HG02763 (cell line): ENCODE data around the gene TMEM60.

ENCODE experiments used
- ATAC-seq: cut with Tn5 transposase; IDR thresholded peaks from one replicate; pipeline ENCODE4 v1.9.1; 2021; ENCODE audit warnings: mild to moderate bottlenecking, moderate library complexity; ENCODE audit not compliant: unreplicated experiment

Gene TMEM60

GRCh38 chr7:77782383-77782782 lies 15.9 kb downstream of the TMEM60 start:
- no peak for ATAC-seq

GRCh38 chr7:77778535-77778934 lies 19.7 kb downstream of the TMEM60 start:
- ATAC-seq = no peak

GRCh38 chr7:77771901-77772300 lies 26.3 kb downstream of the TMEM60 start:
- ATAC-seq = no peak

- ATAC-seq = no peak
These were observed 27.9 kb downstream of the TMEM60 start for GRCh38 chr7:77770316-77770715.

- ATAC-seq = no peak
These were observed 31.2 kb downstream of the TMEM60 start for GRCh38 chr7:77766801-77767605.

GRCh38 chr7:77765906-77766800 lies 32.1 kb downstream of the TMEM60 start:
- ATAC-seq = no peak

- ATAC-seq = no peak
These were observed 32.8 kb downstream of the TMEM60 start for GRCh38 chr7:77765481-77765880.

- no peak for ATAC-seq
These were observed 37.3 kb downstream of the TMEM60 start for GRCh38 chr7:77760809-77761453.

GRCh38 chr7:77759294-77759889 lies 38.8 kb downstream of the TMEM60 start:
- no peak for ATAC-seq

- peak; percentile 83 for ATAC-seq
These were observed 40.6 kb downstream of the TMEM60 start for GRCh38 chr7:77757589-77757988.

- ATAC-seq = no peak
These were observed 45.1 kb downstream of the TMEM60 start for GRCh38 chr7:77753173-77753572.

- no peak for ATAC-seq
These were observed 46.2 kb downstream of the TMEM60 start for GRCh38 chr7:77752016-77752415.

- ATAC-seq = no peak
These were observed 50.5 kb downstream of the TMEM60 start for GRCh38 chr7:77747718-77748117.

GRCh38 chr7:77747178-77747577 lies 51.1 kb downstream of the TMEM60 start:
- ATAC-seq = no peak

GRCh38 chr7:77746824-77747165 lies 51.4 kb downstream of the TMEM60 start:
- no peak for ATAC-seq

GRCh38 chr7:77746164-77746823 lies 51.9 kb downstream of the TMEM60 start:
- no peak for ATAC-seq

- ATAC-seq = no peak
These were observed 52.5 kb downstream of the TMEM60 start for GRCh38 chr7:77745746-77746145.
